OCI-LY7 (cell line): ENCODE data around the gene EME2. TPM values are rescaled to one million over a fixed set of nuclear protein-coding genes. Genes with fewer than 3 reads are reported as not detected.

Experiments used
- BruUV-seq: library from RNA; stranded (reverse); fragments of 400-500 nt; replicated peaks from 2 replicates; lab custom pipeline; 2021; lab: Mats Ljungman, UMichigan
- CTCF ChIA-PET: fragments of 300-600 bp; sonication (Branson Sonifier 250); formaldehyde crosslinking; loops from one replicate; lab custom pipeline; 2022; ENCODE audit warnings: antibody characterized with exemption; ENCODE audit not compliant: unreplicated experiment; lab: Charles Lee
- POLR2A ChIA-PET: fragments of 300-600 bp; sonication (Branson Sonifier 250); formaldehyde crosslinking; loops from one replicate; lab custom pipeline; 2022; ENCODE audit warnings: antibody characterized with exemption; lab: Charles Lee
- DNase-seq: peaks from one replicate; pipeline ENCODE4 v3.0.0-alpha.2; 2015; ENCODE audit warnings: low spot score
- H2AFZ ChIP-seq: fragments of 200-600 bp; sonication (generic), shearing (Covaris generic); 2 replicates; pipeline ENCODE4 v1.6.1; 2014; ENCODE audit warnings: mild to moderate bottlenecking, antibody characterized with exemption, low read length, moderate library complexity
- H3K27ac ChIP-seq: fragments of 200-600 bp; sonication (generic); 2 replicates; pipeline ENCODE4 v1.5.1; 2014; ENCODE audit warnings: mixed run types, low read depth, mild to moderate bottlenecking, moderate library complexity, low read length, inconsistent platforms; ENCODE audit not compliant: poor library complexity, severe bottlenecking
- H3K36me3 ChIP-seq: fragments of 200-600 bp; sonication (generic); 2 replicates; pipeline ENCODE4 v1.6.1; 2014; ENCODE audit warnings: mild to moderate bottlenecking, antibody characterized with exemption, low read length, moderate library complexity, mixed read lengths; ENCODE audit not compliant: insufficient read depth
- H3K4me1 ChIP-seq: fragments of 200-600 bp; sonication (generic); 2 replicates; pipeline ENCODE4 v1.5.1; 2014; ENCODE audit warnings: mild to moderate bottlenecking, low read length; ENCODE audit not compliant: insufficient read depth, poor library complexity, severe bottlenecking
- H3K4me2 ChIP-seq: fragments of 200-600 bp; sonication (generic); 2 replicates; pipeline ENCODE4 v1.6.1; 2014; ENCODE audit warnings: mild to moderate bottlenecking, low read length
- H3K4me3 ChIP-seq: fragments of 200-600 bp; sonication (generic); 2 replicates; pipeline ENCODE4 v1.5.1; 2014; ENCODE audit warnings: mild to moderate bottlenecking, low read depth, low read length; ENCODE audit not compliant: poor library complexity, severe bottlenecking
- H3K79me2 ChIP-seq: fragments of 200-600 bp; sonication (generic); 2 replicates; pipeline ENCODE4 v1.6.1; 2016; ENCODE audit warnings: low read depth, mild to moderate bottlenecking, low read length, moderate library complexity, mixed read lengths; ENCODE audit not compliant: insufficient read depth
- H3K9me2 ChIP-seq: fragments of 200-600 bp; sonication (generic); 2 replicates; pipeline ENCODE4 v1.6.1; 2016; ENCODE audit warnings: mild to moderate bottlenecking, low read length, mixed read lengths; ENCODE audit not compliant: insufficient read depth
- H3K9me3 ChIP-seq: fragments of 200-600 bp; sonication (generic); 2 replicates; pipeline ENCODE4 v1.6.1; 2014; ENCODE audit warnings: mild to moderate bottlenecking, mixed run types, low read length, mixed read lengths
- H4K20me1 ChIP-seq: fragments of 200-600 bp; sonication (generic); 2 replicates; pipeline ENCODE4 v1.6.1; 2014; ENCODE audit warnings: mild to moderate bottlenecking, antibody characterized with exemption, low read length, moderate library complexity, mixed read lengths; ENCODE audit not compliant: insufficient read depth
- CTCF ChIP-seq: fragments of 200-600 bp; sonication (generic); conservative IDR thresholded peaks from 2 replicates; pipeline ENCODE4 v1.5.1; 2014; ENCODE audit warnings: mild to moderate bottlenecking, antibody characterized with exemption, low read length, moderate library complexity, mixed read lengths
- EZH2phosphoT487 ChIP-seq: fragments of 200-600 bp; sonication (generic); IDR thresholded peaks from 2 replicates; pipeline ENCODE4 v1.6.1; 2018; ENCODE audit warnings: low read depth, borderline replicate concordance, mild to moderate bottlenecking, mixed run types, antibody characterized with exemption, low read length, moderate library complexity, mixed read lengths
- intact Hi-C: fragments of 100-400 bp; cut with micrococcal nuclease; formaldehyde crosslinking; loops from one replicate; pipeline ENCODE4 v1.10.0; 2022; ENCODE audit not compliant: unreplicated experiment
- total RNA-seq, 2 experiments: library from RNA; depleted of rRNA in 1 of 2; stranded (reverse); fragments of >200 nt in 1 of 2; shearing (Covaris generic) in 1 of 2; gene quantifications; 2 replicates each; pipeline ENCODE4 v1.2.3, GENCODE V29; 2014 to 2022

The EME2 gene
- total RNA-seq, 2 experiments from 2014 or later, result 23.8 to 48.5 TPM

GRCh38 chr16:1809281-1809801 lies 36.7 kb downstream of the EME2 start:
- Histone ChIP-seq H3K36me3 (no peaks in the 10 kb centered on the region), H4K20me1 (no peaks in the 10 kb centered on the region), H3K4me3 (no peak overlapping the region), H3K9me2 (no peaks in the 10 kb centered on the region), H3K4me2 (no peak overlapping the region), H2AFZ (no peak overlapping the region), H3K4me1 (no peaks in the 10 kb centered on the region), H3K27ac (no peak overlapping the region), H3K79me2 (no peaks in the 10 kb centered on the region), H3K9me3 (no peaks in the 10 kb centered on the region)
- TF ChIP-seq CTCF, result no peak
- TF ChIP-seq EZH2phosphoT487, result no peak
- CTCF ChIA-PET, result no interaction called here
- intact Hi-C loops, result no loop called here
- no TSS peak for BruUV-seq
- no peak for DNase-seq
- POLR2A ChIA-PET, result no interaction called here

GRCh38 chr16:1810106-1810505 lies 37.5 kb downstream of the EME2 start:
- intact Hi-C loops, result no loop called here
- no TSS peak for BruUV-seq
- CTCF ChIA-PET, result no interaction called here

More at GRCh38 chr16:1810106-1810505, 37.5 kb downstream of the EME2 start:
- Histone ChIP-seq H3K9me2 (no peaks in the 10 kb centered on the region), H2AFZ (no peak overlapping the region), H3K4me1 (no peaks in the 10 kb centered on the region), H3K36me3 (no peaks in the 10 kb centered on the region), H3K27ac (no peak overlapping the region), H3K79me2 (no peaks in the 10 kb centered on the region), H3K4me3 (no peak overlapping the region), H3K4me2 (no peak overlapping the region), H4K20me1 (no peaks in the 10 kb centered on the region), H3K9me3 (no peaks in the 10 kb centered on the region)
- DNase-seq, result no peak
- TF ChIP-seq EZH2phosphoT487, result no peak
- no peak for TF ChIP-seq CTCF
- POLR2A ChIA-PET, result no interaction called here
